Measurements from ENCODE around the gene MYO9B. TPM values are rescaled to one million over a fixed set of nuclear protein-coding genes. Genes with fewer than 3 reads are reported as not detected.

MYO9B gene
- total RNA-seq, 1 experiment from 2014 or later, result 74.6 TPM

DNA sequence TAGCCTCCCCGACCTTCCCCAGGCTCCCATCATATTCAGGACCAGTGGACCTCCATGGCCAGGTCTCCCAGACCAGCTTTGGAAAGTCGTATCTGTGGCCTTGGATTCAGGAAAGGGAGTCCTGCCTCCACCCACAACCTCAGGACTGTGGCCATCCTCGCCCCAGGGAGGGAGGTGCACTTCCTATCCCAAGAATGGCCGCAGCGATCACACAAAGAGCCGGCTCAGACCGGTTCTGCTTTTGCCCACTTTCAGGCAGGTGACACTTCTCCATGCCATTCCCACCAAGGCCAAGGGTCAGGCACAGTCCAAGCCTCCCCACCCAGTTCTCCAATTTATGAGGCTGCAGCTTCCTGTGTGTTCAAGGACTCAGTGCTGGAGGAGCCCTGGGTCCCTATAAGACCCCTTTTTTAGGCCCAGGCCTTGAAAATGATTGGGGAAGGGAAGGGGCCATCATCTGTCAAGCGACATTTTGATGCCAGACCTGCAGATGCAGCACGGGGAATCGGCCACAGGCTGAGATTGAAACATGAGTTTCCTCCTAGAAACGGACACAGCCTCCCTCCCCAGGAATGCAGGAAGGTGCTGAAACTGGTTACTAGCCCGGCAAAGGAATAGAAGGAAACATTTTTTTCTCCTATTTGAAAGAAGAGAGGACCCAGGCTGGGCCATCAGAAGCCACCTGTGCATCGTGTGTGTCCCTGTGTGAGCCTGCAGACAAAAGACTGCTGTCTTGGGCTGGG is 74.0 kb downstream of the MYO9B start:
- Histone ChIP-seq H3K9ac (ENCODE audit: low read length) (no peak overlapping the region), H4K20me1 (ENCODE audit: insufficient read depth) (no peaks in the 10 kb centered on the region), H3K4me1 (ENCODE audit: control insufficient read depth in 1 of 2, insufficient read depth in 2 of 2, low read length in 2 of 2) (no peaks in the 10 kb centered on the region), H3K27ac (ENCODE audit: low read depth, low read length) (no peak overlapping the region), H3K79me2 (ENCODE audit: insufficient read depth, low read length) (no peaks in the 10 kb centered on the region; the same call in 1 of the 2 replicates), H2AFZ (ENCODE audit: low read depth, low read length, poor library complexity, severe bottlenecking) (no peak overlapping the region), H3K27me3 (ENCODE audit: insufficient read depth, low read length) (no peaks in the 10 kb centered on the region), H3K36me3 (ENCODE audit: control insufficient read depth in 1 of 2, insufficient read depth in 2 of 2, low read length in 2 of 2) (peaks cover 3 to 21% of the 10 kb centered on the region in 2 experiments; a peak in 3 of 4 replicates), H3K4me3 (replicated peaks in 1 of 2; ENCODE audit: low read depth in 1 of 2, low read length in 2 of 2) (no peak overlapping the region), H3K9me3 (ENCODE audit: control insufficient read depth in 1 of 2, insufficient read depth in 1 of 2, low read depth in 1 of 2, low read length in 2 of 2) (no peaks in the 10 kb centered on the region), H3K9me2 (ENCODE audit: insufficient read depth) (no peaks in the 10 kb centered on the region), H3K4me2 (ENCODE audit: low read length) (no peak overlapping the region)
- ChIA-PET POLR2A (no interaction called here), CTCF (no interaction called here), RAD21 (ENCODE audit: low non-redundant PET in 1 of 2, low total read pairs in 2 of 2, uncharacterized antibody in 2 of 2, unreplicated experiment in 2 of 2) (no interaction called here)
- ATAC-seq (no peak), DNase-seq (ENCODE audit: low read depth, low spot score) (no peak)
- TF ChIP-seq POLR2A (IDR thresholded peaks at IDR 0.05; ENCODE audit: borderline replicate concordance, extremely low read depth, insufficient read depth, insufficient read length) (no peak), ELF1 (IDR thresholded peaks at IDR 0.05; ENCODE audit: borderline replicate concordance, low read depth) (no peak), EZH2phosphoT487 (IDR thresholded peaks at IDR 0.05; ENCODE audit: borderline replicate concordance) (no peak), TCF7L2 (IDR thresholded peaks at IDR 0.05; ENCODE audit: borderline replicate concordance, extremely low read depth, insufficient read depth, insufficient read length) (no peak), MAX (IDR thresholded peaks at IDR 0.05) (no peak), SRF (IDR thresholded peaks at IDR 0.05; ENCODE audit: low read depth) (no peak), FOSL1 (IDR thresholded peaks at IDR 0.05; ENCODE audit: low read depth) (no peak), ZFX (IDR thresholded peaks at IDR 0.05) (no peak), JUND (IDR thresholded peaks at IDR 0.05) (no peak), POLR2AphosphoS5 (IDR thresholded peaks at IDR 0.05; ENCODE audit: low read depth, low read length) (no peak), SP1 (IDR thresholded peaks at IDR 0.05; ENCODE audit: low read depth) (no peak), CBX3 (IDR thresholded peaks at IDR 0.05; ENCODE audit: low read depth) (no peak), CEBPB (IDR thresholded peaks at IDR 0.05; ENCODE audit: low read depth) (no peak)
- intact Hi-C loops (cut with micrococcal nuclease), result no loop called here
- no TSS peak for BruUV-seq (replicated peaks)

Measured in HCT116 (cell line).